NCI-H1105 (cell line): Measurements from ENCODE around the gene DSG1.
"Not testable (repeated sequence)": the region's sequence is repeated elsewhere in the genome, so short reads cannot be mapped to it uniquely, and the experiment has no call there.

ENCODE experiments used
- DNase-seq: peaks from one replicate; lab custom pipeline; 2025; lab: John Stamatoyannopoulos, UW

The DSG1 gene

DNA sequence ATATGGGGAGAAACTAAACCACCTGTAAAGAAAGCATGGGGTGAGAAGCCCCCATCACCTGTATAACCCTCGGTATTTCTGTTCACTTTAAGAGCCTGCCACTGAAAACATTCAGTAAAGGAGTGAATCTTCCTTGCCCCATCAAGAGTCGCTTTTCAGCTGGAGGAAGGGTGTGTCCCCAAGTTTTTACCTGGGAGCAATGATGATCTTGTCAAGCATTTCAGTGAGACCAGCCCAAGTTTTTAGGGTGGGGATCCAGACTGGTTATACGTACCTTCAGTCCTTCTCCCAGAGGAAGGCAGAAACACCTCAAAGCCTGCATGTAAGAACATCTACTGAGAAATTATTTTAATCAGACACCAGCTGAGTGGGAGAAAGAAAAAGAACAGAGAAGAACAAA lies at the start of gene DSG1:
Gene DSG1, plus strand, starts transcription at position 301 of the 400 bp plus-strand sequence. CDS start 141 bp downstream, outside the sequence.
- DNase-seq, result no peak

DNA sequence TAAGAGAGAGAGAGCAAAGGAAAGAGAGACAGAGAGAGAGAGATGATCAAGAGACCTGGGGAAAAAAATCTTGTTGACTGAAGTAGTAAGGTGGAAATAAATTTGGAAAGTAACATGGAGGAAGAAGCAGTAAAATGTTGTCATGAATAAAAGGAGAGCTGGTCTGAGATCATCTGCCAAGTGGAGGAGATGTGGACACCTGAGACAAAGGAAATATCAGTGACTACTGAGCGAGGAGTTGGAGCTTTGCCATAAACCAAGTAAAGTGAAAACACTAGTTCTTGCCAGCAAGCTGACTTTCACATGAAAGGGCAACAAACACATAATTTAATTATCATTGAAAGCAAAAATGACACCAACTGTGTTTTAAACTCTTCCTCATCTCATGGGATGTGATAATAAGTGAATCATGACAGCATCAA lies 49.0 kb upstream of the DSG1 start:
- peak; percentile 36 for DNase-seq

DNA sequence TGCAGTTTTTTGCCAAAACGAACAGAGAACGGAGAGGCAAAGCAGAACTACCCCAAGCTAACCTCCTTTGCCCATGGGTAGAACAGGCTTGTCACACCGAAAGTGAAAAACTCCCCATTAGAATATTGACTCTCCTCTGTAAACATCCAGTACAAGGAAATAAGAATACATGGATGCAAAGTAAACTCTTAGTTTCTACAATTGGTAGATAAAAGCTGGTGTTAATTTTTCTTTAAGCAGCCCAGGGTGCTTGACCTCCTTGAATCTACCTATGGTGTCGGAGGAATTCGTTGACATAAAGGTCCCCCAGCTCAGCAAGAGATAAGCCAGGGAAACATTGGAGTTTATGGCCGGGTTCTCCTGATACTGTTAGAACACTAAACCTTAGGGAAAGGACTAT lies 48.4 kb upstream of the DSG1 start:
- DNase-seq, result no peak

DNA sequence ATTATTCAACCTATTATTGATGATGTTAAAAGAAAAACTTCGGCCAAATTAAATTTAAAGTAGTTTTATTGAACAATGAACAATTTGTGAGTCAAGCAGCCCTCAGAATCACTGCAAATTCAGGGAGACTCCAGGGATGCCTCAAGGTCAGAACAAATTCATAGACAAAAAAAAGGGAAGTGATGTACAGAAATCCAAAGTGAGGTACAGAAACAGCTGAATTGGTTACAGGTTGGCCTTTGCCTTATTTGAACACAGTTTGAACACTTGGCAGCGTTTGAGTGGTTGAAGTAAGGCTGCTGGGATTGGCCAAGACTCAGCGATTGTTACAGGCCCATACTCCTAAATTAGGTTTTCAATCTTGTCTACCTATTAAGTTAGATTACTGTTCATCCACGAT lies 47.4 kb upstream of the DSG1 start:
- no peak for DNase-seq

DNA sequence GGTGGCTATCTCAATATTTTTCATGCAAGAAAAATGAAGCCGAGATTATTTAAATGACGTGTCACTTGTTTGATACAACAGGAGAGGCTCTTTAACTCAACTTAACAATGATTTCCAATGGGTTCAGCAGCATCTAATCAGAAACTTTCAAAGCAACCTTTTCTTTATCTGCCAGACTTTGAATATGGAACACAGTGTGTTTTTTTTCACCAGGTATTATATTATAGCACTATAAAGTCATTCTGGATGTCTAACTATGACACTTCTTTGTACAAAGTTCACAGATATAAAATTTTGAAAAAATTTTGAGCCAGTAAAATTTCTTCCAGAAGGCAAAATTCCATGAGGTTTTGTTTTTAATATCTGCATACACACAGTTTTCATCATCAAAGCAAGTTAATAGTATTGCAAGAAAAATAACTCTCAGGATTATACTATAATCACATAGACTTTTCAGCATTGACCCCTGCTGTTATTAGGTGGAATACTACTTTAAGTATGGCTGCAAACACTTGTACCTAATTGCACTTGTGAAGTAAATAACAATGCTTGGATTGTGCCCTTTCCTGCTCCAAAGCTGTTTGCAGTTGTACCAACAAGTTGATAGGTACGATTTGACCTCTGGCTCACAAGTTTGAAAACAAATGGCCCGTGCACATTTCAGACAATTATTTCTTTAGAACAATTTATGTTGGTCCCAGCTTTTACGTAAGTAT lies 44.0 kb upstream of the DSG1 start:
- no peak for DNase-seq

DNA sequence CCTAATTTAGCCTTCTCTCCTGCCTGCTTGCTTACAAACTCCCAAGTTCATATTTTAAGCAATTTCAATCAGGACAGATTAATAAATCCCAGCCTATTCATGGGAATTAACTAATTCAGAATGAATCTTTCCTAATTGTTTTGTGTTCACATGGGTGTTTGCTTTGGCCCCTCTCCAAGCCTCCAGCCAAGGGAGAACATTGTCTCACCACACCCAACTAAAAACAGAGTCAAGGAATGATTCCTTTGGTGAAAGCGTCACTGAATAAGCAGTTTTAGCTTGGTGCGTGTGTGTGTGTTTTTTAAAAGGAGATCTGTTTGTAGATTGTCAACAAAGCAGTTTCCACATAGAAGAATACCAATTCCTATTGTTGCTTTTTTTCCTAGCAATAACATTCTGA lies 43.0 kb upstream of the DSG1 start:
- DNase-seq, result peak; percentile 74

DNA sequence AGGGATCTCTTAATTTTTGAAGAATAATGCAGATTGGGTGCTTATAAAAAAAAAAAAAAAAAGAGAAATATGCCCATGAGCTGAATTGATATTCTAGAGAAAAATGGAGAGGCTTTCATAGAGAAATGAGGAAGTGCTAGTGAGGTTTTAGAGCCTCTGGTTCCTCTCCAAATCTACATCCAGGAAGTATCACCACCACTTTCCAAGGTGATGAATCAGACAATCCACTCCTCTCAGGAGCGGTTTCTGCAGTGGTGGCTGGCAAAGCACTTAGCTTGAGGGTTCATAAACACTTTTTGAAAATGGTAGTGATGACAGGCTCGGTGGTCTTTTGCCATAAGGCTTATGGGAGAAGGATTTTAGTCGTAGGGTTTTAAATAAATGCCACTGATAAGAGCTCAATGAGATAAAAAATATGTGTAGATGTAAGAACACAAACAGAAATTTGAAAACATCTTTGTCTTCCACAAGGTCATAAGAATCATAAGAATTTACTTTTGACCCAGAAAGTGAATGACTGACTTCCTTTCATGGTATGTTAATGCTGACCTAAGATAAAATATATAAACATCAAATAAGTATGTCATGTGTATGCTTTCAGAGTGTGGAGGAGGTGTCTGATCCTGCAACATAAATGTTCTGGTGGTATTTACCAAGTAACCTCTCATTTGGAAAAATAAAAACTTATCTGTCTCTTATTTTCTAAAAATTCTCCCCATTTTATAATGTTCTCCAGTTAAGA lies 42.1 kb upstream of the DSG1 start:
- DNase-seq, result no peak

DNA sequence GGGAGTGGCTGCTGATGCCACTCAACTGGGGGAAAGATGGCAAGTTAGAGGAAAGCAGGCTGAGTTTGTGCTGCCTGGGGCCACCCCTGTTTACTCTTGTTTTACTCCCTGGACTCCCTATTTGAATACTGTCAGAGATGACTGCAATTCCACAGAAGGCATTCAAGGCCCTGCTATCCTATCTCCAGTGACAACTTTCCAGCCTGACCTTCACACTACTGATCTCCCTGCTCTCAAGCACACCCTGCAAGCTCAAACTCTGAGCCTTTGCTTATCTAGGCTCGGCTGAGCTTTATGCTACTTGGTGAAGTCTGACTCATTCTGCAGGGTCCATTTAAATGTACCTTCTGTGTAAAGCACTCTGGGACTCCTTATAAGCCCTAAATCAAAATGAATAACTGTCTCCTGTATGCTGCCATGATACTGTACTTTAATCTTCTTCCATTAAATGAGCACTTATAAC lies 39.3 kb upstream of the DSG1 start:
- no peak for DNase-seq

DNA sequence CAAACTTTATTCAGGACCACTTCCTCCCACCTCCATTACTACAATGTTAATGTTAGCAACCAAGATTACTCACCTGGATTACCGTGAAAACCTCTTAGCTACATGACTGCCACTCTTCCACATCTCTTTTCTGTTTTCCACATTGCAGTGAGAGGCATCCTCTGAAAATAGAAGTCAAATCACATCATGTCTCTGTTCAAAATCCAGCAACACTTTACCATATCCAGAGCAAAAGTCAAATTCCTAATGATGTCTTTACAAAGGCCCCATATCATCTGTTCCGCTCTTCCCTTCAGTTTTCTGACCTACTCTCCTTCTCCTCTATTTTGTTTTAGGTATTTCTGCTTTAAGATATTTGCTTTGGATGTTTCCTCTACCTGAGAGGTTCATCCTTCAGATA lies 37.5 kb upstream of the DSG1 start:
- no peak for DNase-seq

DNA sequence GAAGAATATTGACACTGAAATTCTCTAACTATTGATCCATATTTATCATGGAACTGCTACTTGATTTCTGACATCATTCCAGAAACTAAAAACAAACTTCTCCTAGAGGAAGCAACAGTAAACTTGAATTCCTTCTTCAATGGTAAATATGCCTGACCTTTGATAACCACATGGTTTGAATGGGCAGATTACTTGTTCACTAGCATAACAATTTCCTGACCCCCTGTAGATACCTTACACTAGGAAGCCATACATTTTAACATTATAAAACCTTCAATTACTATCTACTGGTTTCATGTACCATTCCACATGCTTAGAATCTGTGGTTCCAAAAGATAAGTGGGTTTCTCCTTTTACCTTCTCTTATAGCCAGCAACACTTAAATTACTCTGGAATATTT lies 36.5 kb upstream of the DSG1 start:
- no peak for DNase-seq

DNA sequence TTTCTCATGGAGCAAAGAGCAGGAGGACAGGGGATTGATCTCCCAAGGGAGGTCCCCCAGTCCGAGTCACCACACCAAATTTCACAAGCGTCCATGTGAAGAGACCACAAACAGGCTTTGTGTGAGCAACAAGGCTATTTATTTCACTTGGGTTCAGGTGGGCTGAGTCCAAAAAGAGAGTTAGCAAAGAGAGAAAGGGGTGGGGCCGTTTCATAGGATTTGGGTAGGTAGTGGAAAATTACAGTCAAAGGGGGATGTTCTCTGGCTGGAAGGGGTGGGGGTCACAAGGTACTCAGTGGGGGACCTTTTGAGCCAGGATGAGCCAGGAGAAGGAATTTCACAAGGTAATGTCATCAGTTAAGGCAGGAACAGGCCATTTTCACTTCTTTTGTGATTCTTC lies 28.5 kb upstream of the DSG1 start:
- not testable (repeated sequence) for DNase-seq

DNA sequence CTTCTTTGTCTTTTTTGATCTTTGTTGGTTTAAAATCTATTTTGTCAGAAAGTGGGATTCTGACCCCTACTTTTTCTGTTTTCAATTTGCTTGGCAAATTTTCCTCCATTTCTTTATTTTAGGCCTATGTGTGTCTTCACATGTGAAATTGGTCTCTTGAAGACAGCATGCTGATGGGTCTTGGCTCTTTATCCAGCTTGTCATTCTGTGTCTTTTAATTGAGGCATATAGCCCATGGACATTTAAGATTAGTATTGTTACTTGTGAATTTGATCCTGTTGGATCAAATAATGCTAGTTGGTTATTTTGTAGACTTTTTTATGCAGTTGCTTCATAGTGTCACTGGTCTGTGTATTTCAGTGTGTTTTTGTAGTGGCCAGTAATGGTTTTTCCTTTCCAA lies 26.3 kb upstream of the DSG1 start:
- no peak for DNase-seq

DNA sequence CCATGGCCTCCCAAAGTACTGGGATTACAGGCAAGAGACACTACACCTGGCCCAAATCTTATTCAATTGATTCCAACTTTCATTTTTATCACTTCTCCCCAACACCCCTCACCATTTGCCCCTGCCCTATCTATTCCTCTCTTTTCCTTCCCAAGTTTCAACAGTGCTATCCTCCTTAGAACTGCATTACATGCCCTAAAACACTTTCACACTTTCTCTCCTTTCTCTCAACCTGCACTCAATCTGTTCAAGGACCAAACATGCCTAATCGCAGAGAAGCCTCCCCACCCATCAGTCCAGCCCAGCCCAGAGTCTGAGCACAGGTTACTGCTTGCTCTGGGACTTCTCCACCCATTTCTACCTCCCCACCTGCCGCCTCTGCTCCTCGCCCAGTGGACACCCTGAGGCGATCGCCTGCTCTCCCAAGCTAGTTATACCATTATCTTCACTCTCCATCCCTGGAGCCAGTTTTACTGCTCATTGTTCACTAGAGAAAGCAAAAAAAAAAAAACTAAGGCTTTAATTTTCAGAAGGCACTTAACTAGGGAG lies 23.7 kb upstream of the DSG1 start:
- DNase-seq, result no peak

DNA sequence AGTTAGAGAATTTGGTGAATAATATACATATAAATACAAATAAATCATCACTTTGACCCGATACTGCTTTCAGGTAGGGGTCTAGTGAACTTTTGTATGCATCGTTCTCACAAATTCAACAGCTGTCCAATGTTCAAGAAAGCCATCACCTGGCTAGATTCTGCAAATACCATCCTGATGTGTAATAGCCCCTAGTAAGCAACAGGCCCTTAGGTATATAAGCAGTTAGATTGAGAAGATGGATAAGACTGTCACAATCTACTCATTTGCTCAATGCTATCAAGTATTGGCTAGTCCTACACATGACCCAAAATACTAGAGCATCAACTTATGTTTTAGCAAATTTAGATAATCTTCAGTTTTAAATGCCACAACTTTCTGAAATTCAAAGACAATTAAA lies 20.7 kb upstream of the DSG1 start:
- DNase-seq, result no peak

DNA sequence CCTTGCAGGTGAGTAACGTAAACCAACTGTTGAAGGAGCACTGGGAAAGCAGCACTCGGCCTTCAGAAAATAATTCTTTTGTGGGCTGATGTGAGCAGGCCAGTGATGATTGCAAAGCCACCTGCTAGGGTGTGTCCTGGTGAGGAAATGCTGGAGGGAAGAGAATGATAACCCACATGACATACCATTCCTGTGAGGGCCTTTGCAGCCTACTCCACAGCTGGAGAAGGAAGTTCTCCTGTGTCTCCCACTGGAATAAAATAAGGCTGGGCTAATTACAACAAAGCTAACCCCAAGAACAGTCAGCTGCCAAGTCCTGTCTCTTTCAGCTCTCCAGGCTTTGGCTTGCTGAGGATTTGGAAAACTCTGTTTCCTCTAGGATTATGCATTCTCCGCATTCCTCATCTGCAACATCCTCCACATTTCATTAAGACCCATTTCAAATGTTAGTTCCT lies 16.7 kb upstream of the DSG1 start:
- DNase-seq, result no peak

DNA sequence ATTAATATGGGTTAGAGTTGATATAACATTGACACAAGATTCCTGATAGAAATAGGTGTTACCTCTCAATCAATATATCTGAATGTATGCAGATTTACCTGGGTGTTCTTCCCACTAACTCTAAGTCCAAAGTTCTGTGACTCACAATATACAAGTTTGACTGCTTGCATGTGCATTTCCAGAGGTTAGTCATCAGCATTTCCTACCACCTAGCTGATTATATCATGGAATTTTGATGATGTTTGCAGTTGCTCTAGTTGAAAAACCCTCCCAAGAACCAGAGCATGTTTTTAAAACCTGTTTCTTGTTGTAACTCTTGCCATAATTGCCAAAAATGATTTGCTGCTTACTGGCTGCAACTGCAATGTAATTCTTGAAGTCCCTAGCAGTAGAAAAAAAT lies 15.0 kb upstream of the DSG1 start:
- DNase-seq, result no peak

DNA sequence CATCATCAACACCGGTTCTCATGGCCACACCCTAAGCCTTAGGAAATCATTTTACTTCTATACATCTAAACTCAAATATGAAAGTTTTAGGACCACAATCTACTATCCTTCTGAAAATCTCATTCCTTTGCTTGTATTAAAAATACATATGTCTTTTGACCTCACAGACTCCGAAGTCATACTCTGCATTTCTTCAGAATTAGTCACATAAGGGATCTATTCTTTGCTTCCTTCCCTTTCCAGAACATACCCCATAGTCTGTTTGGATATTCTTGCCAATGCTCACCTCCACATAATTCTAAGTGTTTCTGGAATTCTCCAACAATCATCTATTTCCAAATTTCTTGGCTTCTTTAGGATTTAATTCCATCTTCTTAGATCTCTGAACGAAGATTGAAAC lies 14.2 kb upstream of the DSG1 start:
- no peak for DNase-seq

DNA sequence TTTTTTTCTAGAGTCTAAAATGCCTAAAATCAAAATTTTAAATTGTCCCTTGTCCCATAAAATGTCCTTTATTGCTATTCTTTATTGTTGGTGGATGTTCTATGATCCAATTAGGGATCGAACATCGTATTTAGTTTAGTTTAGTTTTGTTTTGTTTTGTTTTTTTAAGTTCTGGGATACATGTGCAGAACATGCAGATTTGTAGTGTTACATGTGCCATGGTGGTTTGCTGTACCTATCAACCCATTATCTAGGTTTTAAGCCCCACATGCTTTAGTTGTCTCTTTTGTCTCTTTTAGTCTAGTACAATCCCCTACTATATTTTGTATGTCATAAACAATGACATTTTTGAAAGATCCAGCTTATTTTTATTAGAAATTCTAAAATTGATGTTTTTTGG lies 8.8 kb upstream of the DSG1 start:
- DNase-seq, result no peak

DNA sequence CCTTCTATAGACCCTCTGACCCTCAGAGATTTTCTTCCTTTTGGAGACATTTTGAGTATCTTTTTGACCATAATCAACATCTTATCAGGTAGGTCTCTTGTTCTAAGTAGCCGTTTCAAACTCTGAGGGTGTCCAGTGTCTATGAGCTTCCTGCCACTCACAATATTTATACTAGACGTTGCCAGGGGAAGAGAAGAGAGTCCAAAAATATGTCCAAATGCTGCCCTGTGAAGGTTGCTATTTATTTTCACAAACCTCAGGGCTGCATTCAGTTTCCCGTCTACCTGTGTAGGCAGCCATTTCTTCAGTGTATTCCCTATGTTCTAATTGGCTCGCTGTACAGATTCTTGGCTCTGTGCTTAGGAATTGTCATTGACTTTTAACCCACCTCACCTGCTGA lies 986 bp upstream of the DSG1 start:
- no peak for DNase-seq

DNA sequence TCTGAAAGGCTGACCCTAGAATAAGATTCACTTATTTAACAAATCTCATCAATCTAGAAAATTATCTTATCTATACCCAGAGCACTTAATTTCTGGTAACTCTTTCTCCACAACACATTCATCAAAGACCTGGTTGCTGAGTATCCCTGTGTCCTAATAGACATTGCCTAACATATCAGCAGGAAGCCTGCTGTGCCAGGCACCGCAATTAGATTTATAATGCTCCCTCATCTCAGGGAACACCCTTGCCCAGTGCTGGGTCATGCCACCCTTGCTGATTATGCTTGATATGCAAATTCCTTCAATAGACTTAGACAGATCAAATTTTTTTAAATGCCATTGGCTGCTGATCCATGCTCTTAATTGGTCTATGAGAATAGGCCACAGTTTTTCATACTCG lies 3.8 kb downstream of the DSG1 start:
- no peak for DNase-seq

DNA sequence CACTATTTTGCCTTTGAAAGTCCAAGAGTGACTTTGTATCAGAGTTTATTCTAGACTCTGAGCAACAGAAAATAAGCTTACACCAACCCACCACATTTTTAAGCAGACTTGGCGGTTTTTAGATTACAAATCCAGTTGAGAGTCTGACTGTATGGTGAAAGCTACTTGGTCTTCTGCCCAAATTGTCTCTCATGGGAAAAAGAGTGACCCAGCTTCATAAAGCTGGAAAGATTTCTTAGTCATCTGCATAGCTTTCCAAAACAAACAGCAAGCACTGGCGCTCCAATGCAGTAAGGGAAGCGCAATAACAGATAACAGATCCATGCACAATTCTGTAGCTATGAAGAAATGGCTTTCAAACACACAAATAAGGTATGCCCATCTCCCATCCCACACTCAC lies 7.1 kb downstream of the DSG1 start:
- no peak for DNase-seq

DNA sequence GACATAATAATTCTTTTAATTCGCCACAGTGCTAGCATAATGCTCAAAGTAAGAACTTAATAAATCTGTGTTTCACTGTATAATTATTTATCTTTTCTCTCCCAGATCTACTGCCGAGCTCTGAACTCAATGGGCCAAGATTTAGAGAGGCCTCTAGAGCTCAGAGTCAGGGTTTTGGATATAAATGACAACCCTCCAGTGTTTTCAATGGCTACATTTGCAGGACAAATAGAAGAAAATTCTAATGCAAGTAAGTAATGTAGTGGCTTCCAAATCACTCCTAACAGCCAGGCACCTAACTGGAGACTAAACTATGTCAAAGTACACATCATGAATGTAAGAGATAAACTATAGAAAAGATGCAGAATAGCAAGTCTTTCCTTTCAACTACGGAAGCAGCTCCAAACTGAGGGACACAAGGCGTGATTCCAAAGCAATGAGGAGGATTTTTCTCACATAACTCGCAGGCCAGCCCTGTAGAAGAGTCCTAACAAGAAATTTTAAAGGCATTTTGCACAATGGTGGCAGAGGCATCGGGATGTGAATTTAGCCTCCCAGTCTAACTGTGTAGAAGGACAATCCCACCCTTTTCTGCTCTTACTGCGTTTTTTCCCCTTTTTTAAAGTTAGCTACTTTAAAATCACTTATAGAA lies 12.0 kb downstream of the DSG1 start:
- DNase-seq, result no peak

DNA sequence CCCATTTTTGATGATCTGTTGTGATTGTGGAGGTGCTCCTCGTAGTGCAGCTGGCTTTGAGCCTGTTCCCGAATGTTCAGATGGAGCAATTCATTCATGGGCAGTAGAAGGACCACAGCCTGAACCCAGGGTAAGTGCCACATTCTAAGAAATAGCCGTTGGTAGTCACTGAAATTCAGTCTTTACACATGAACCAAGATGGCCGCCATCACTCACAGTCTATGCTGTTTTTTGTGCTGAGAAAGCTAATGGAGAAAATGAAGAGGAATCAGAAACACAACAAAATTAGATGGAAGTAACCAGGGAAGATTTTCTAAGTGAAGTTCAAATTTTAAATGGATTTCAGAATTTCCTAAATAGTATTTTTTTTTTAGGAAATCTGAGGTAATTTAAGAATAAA lies 25.5 kb downstream of the DSG1 start:
- DNase-seq, result no peak
